GM18498 (cell line): ENCODE data around the gene TCF12.
A peak's percentile ranks its signal among the peaks of the same experiment; 100 is the strongest.
"Not testable (repeated sequence)": the region's sequence is repeated elsewhere in the genome, so short reads cannot be mapped to it uniquely, and the experiment has no call there.

Source experiments
- ATAC-seq: cut with Tn5 transposase; IDR thresholded peaks from one replicate; pipeline ENCODE4 v1.9.1; 2021; ENCODE audit warnings: mild to moderate bottlenecking, moderate library complexity; ENCODE audit not compliant: unreplicated experiment

Gene TCF12

GRCh38 chr15:57085267-57085666, 166.8 kb downstream of the TCF12 start:
- no peak for ATAC-seq

- no peak for ATAC-seq
Measured at GRCh38 chr15:57086857-57087427, 168.5 kb downstream of the TCF12 start.

GRCh38 chr15:57089815-57090495, 171.5 kb downstream of the TCF12 start:
- no peak for ATAC-seq

GRCh38 chr15:57090496-57090859, 172.0 kb downstream of the TCF12 start:
- no peak for ATAC-seq

- no peak for ATAC-seq
Measured at GRCh38 chr15:57091636-57092035, 173.2 kb downstream of the TCF12 start.

GRCh38 chr15:57092252-57092651, 173.8 kb downstream of the TCF12 start:
- ATAC-seq: peak; percentile 51

- ATAC-seq: no peak
Measured at GRCh38 chr15:57094321-57095257, 176.1 kb downstream of the TCF12 start.

GRCh38 chr15:57095896-57096295, 177.5 kb downstream of the TCF12 start:
- ATAC-seq: no peak

- ATAC-seq: no peak
Measured at GRCh38 chr15:57097246-57097645, 178.8 kb downstream of the TCF12 start.

- ATAC-seq: not testable (repeated sequence)
Measured at GRCh38 chr15:57097919-57098543, 179.6 kb downstream of the TCF12 start.

GRCh38 chr15:57098896-57099295, 180.5 kb downstream of the TCF12 start:
- ATAC-seq: no peak

- peak; percentile 63 for ATAC-seq
Measured at GRCh38 chr15:57100136-57100539, 181.7 kb downstream of the TCF12 start.

GRCh38 chr15:57102858-57103257, 184.4 kb downstream of the TCF12 start:
- ATAC-seq: no peak

- ATAC-seq: no peak
Measured at GRCh38 chr15:57108296-57108695, 189.9 kb downstream of the TCF12 start.

GRCh38 chr15:57109005-57109404, 190.6 kb downstream of the TCF12 start:
- no peak for ATAC-seq

- no peak for ATAC-seq
Measured at GRCh38 chr15:57111002-57111401, 192.6 kb downstream of the TCF12 start.

- ATAC-seq: no peak
Measured at GRCh38 chr15:57112178-57112577, 193.7 kb downstream of the TCF12 start.

- no peak for ATAC-seq
Measured at GRCh38 chr15:57114070-57114469, 195.6 kb downstream of the TCF12 start.

- peak; percentile 63 for ATAC-seq
Measured at GRCh38 chr15:57118013-57118799, 199.8 kb downstream of the TCF12 start.

GRCh38 chr15:57122080-57122840, 203.8 kb downstream of the TCF12 start:
- ATAC-seq: no peak
